H1 (cell line): Measurements from ENCODE around the gene FAT2. TPM values are rescaled to one million over a fixed set of nuclear protein-coding genes. Genes with fewer than 3 reads are reported as not detected.
A peak's percentile ranks its signal among the peaks of the same experiment; 100 is the strongest.

Experiments used
- CTCF ChIA-PET: fragments of 300-600 bp; sonication (Branson Sonifier 250); formaldehyde crosslinking; loops from one replicate; lab custom pipeline; 2021; ENCODE audit not compliant: partially characterized antibody; lab: Charles Lee
- POLR2A ChIA-PET: fragments of 300-600 bp; sonication (Branson Sonifier 250); formaldehyde crosslinking; loops from one replicate; lab custom pipeline; 2021; ENCODE audit warnings: inconsistent platforms; ENCODE audit not compliant: partially characterized antibody; lab: Charles Lee
- DNase-seq, 2 experiments: peaks; one replicate each; pipeline versions ENCODE4 v3.0.0 to v3.0.0-alpha.2; 2010 to 2022; ENCODE audit warnings: low spot score in 2 of 2, low read depth in 1 of 2, mixed read lengths in 1 of 2
- FAIRE-seq: peaks from 2 replicates; lab custom pipeline; 2011; peaks lifted over from hg19 to GRCh38; lab: Jason Lieb, UNC
- H2AFZ ChIP-seq: 2 replicates; pipeline ENCODE4 v1.8.1; 2012; ENCODE audit warnings: low read length, inconsistent platforms
- H2AK5ac ChIP-seq: 2 replicates; pipeline ENCODE4 v1.6.1; 2013; ENCODE audit warnings: low read depth, low read length
- H2BK120ac ChIP-seq: replicated peaks from 2 replicates; pipeline ENCODE3; 2013; ENCODE audit warnings: low read depth, low read length, inconsistent platforms
- H2BK12ac ChIP-seq: 2 replicates; pipeline ENCODE4 v1.6.1; 2013; ENCODE audit warnings: low read depth, low read length
- H2BK15ac ChIP-seq: 2 replicates; pipeline ENCODE4 v1.6.1; 2013; ENCODE audit warnings: low read length
- H2BK20ac ChIP-seq: 2 replicates; pipeline ENCODE4 v1.6.1; 2013; ENCODE audit warnings: low read length
- H2BK5ac ChIP-seq: 2 replicates; pipeline ENCODE4 v1.6.1; 2013; ENCODE audit warnings: low read depth, low read length
- H3K14ac ChIP-seq: 2 replicates; pipeline ENCODE4 v1.6.1; 2013; ENCODE audit warnings: inconsistent platforms; ENCODE audit not compliant: insufficient read length
- H3K18ac ChIP-seq: 2 replicates; pipeline ENCODE4 v1.6.1; 2013; ENCODE audit warnings: low read length; ENCODE audit errors: extremely low read depth
- H3K23ac ChIP-seq: 2 replicates; pipeline ENCODE4 v1.6.1; 2013; ENCODE audit warnings: inconsistent platforms; ENCODE audit not compliant: insufficient read length
- H3K23me2 ChIP-seq: 2 replicates; pipeline ENCODE4 v1.6.1; 2013; ENCODE audit warnings: low read depth, low read length
- H3K27ac ChIP-seq: 2 replicates; pipeline ENCODE4 v1.6.1; 2011; ENCODE audit warnings: low read depth, low read length, inconsistent platforms
- H3K27me3 ChIP-seq, 4 experiments: replicated peaks in 1 of 4; 1 replicate in 1 of 4; 2 replicates in 3 of 4; pipeline versions ENCODE4 v1.6.1 to v1.8.1; 2011 to 2013; ENCODE audit warnings: low read length in 3 of 4, mild to moderate bottlenecking in 3 of 4, inconsistent platforms in 2 of 4, mixed read lengths in 2 of 4, moderate library complexity in 1 of 4; ENCODE audit not compliant: control insufficient read depth in 3 of 4, insufficient read depth in 3 of 4; ENCODE audit errors: extremely low read depth in 1 of 4
- H3K36me3 ChIP-seq, 4 experiments: 2 replicates each; pipeline versions ENCODE4 v1.6.1 to v1.8.1; 2011 to 2013; ENCODE audit warnings: mild to moderate bottlenecking in 4 of 4, low read length in 3 of 4, moderate library complexity in 2 of 4, control low read depth in 1 of 4, inconsistent platforms in 1 of 4; ENCODE audit not compliant: insufficient read depth in 4 of 4, control insufficient read depth in 2 of 4
- H3K4ac ChIP-seq: replicated peaks from 2 replicates; pipeline ENCODE3; 2013; ENCODE audit warnings: low read length, low read depth, mixed read lengths, inconsistent platforms; ENCODE audit not compliant: insufficient read length
- H3K4me1 ChIP-seq, 4 experiments: replicated peaks in 1 of 4; 1 replicate in 1 of 4; 2 replicates in 3 of 4; pipeline versions ENCODE4 v1.6.1 to v1.8.1; 2011 to 2013; ENCODE audit warnings: low read length in 3 of 4, inconsistent platforms in 2 of 4, mixed read lengths in 1 of 4; ENCODE audit not compliant: insufficient read depth in 4 of 4, control insufficient read depth in 3 of 4
- H3K4me2 ChIP-seq, 2 experiments: 2 replicates each; pipeline versions ENCODE4 v1.6.1 to v1.8.1; 2011 to 2013; ENCODE audit warnings: low read depth in 2 of 2, low read length in 2 of 2, control low read depth in 1 of 2, inconsistent platforms in 1 of 2, mild to moderate bottlenecking in 1 of 2; ENCODE audit not compliant: insufficient read depth in 1 of 2
- H3K4me3 ChIP-seq, 4 experiments: fragments of 200-600, 300-600 bp in 1 of 4; sonication (generic), shearing (Covaris generic), sonication (Bioruptor Twin) in 1 of 4; 2 replicates each; pipeline versions ENCODE4 v1.5.1 to v1.8.1; 2011 to 2016; ENCODE audit warnings: low read length in 4 of 4, low read depth in 3 of 4, control low read depth in 2 of 4, inconsistent platforms in 2 of 4, mild to moderate bottlenecking in 2 of 4, mixed read lengths in 1 of 4, moderate library complexity in 1 of 4; ENCODE audit not compliant: insufficient read depth in 2 of 4; ENCODE audit errors: extremely low read depth in 1 of 4
- H3K56ac ChIP-seq: replicated peaks from 2 replicates; pipeline ENCODE3; 2013; ENCODE audit warnings: low read depth, mild to moderate bottlenecking, mixed read lengths, low read length, inconsistent platforms; ENCODE audit not compliant: insufficient read length
- H3K79me1 ChIP-seq: 2 replicates; pipeline ENCODE4 v1.6.1; 2013; ENCODE audit warnings: low read depth, low read length, control low read depth
- H3K79me2 ChIP-seq, 2 experiments: 2 replicates each; pipeline versions ENCODE4 v1.6.1 to v1.8.1; 2012 to 2013; ENCODE audit warnings: low read length in 2 of 2, mild to moderate bottlenecking in 2 of 2, inconsistent platforms in 1 of 2; ENCODE audit not compliant: insufficient read depth in 2 of 2, control insufficient read depth in 1 of 2
- H3K9ac ChIP-seq, 4 experiments: replicated peaks in 1 of 4; 1 replicate in 1 of 4; 2 replicates in 3 of 4; pipeline versions ENCODE4 v1.6.1 to v1.8.1; 2011 to 2013; ENCODE audit warnings: low read depth in 3 of 4, low read length in 3 of 4, control low read depth in 2 of 4, mild to moderate bottlenecking in 2 of 4, moderate library complexity in 2 of 4, inconsistent platforms in 1 of 4; ENCODE audit errors: extremely low read depth in 1 of 4
- H3K9me3 ChIP-seq, 2 experiments: 2 replicates each; pipeline versions ENCODE4 v1.6.1 to v1.8.1; 2012 to 2013; ENCODE audit warnings: mild to moderate bottlenecking in 2 of 2, moderate library complexity in 2 of 2, control low read depth in 1 of 2, inconsistent platforms in 1 of 2, low read depth in 1 of 2, low read length in 1 of 2, mixed read lengths in 1 of 2; ENCODE audit not compliant: insufficient read depth in 2 of 2
- H4K20me1 ChIP-seq, 2 experiments: replicated peaks in 1 of 2; 2 replicates each; pipeline versions ENCODE3 to v1.8.1; 2011 to 2013; ENCODE audit warnings: inconsistent platforms in 2 of 2, low read length in 2 of 2, mild to moderate bottlenecking in 1 of 2; ENCODE audit not compliant: insufficient read depth in 2 of 2, control insufficient read depth in 1 of 2
- H4K5ac ChIP-seq: 2 replicates; pipeline ENCODE4 v1.6.1; 2013; ENCODE audit warnings: low read length, low read depth, mixed read lengths, inconsistent platforms; ENCODE audit not compliant: insufficient read length
- H4K8ac ChIP-seq: 2 replicates; pipeline ENCODE4 v1.8.0; 2013; ENCODE audit warnings: mild to moderate bottlenecking, moderate library complexity, low read length, inconsistent platforms; ENCODE audit not compliant: insufficient read depth; ENCODE audit errors: extremely low read depth
- H4K91ac ChIP-seq: replicated peaks from 2 replicates; pipeline ENCODE3; 2013; ENCODE audit warnings: low read length, mixed read lengths, inconsistent platforms; ENCODE audit not compliant: insufficient read length
- BCL11A ChIP-seq, 2 experiments: IDR thresholded peaks; one replicate each; pipeline ENCODE4 v1.6.1; 2011; ENCODE audit warnings: low read depth in 2 of 2, low read length in 2 of 2, mild to moderate bottlenecking in 2 of 2
- BRCA1 ChIP-seq: IDR thresholded peaks from 2 replicates; pipeline ENCODE4 v1.6.1; 2012; ENCODE audit warnings: low read depth, low read length, improper control_type of control experiment
- CTBP2 ChIP-seq: IDR thresholded peaks from 2 replicates; pipeline ENCODE4 v1.7.0; 2011; ENCODE audit warnings: borderline replicate concordance, mild to moderate bottlenecking, moderate library complexity, mixed read lengths, low read length; ENCODE audit not compliant: insufficient read depth, insufficient read length
- SIRT6 ChIP-seq: IDR thresholded peaks from one replicate; pipeline ENCODE4 v1.7.1; 2012; ENCODE audit warnings: low read length, inconsistent platforms
- WGBS, 2 experiments: shearing (Covaris generic) in 1 of 2; methylation state at CpG; one replicate each; pipeline versions ENCODE4 v1.1.6 to v1.1.7; 2013 to 2015; ENCODE audit warnings: low lambda C conversion rate in 2 of 2, mixed read lengths in 2 of 2, inconsistent platforms in 1 of 2, low coverage in 1 of 2, missing lambda C conversion rate in 1 of 2; ENCODE audit not compliant: insufficient replicate concordance in 2 of 2, insufficient coverage in 1 of 2, insufficient read length in 1 of 2; ENCODE audit errors: extremely low coverage in 1 of 2, missing lambda C conversion rate in 1 of 2; 5-methylcytosine and 5-hydroxymethylcytosine counted together
- polyA plus RNA-seq, 7 experiments: library from polyadenylated mRNA; depleted of rRNA in 3 of 7; stranded (reverse) in 5 of 7; unstranded in 2 of 7; fragments of >200 nt in 5 of 7; fragments of 200-250 nt in 2 of 7; gene quantifications; 1 replicate in 5 of 7; 2 replicates in 1 of 7; 4 replicates in 1 of 7; pipeline versions ENCODE4 v1.2.1 to v1.2.3, GENCODE V29; 2011 to 2013; ENCODE audit warnings: missing spikeins in 2 of 7, mixed read lengths in 2 of 7
- total RNA-seq: library from RNA; stranded (reverse); fragmentation: NEBNext Ultra II Directional; extraction: Animal tissue kit (Norgen Biotek cat#: 25700); gene quantifications from 2 replicates; pipeline ENCODE4 v1.2.1, GENCODE V29; 2021

Gene FAT2
- total and polyA plus RNA-seq, 2 of the 8 experiments (the other 6 are each of a cell fraction or from before 2014, with no cell fraction given), result 0.12 to 0.30 TPM

- Histone ChIP-seq H3K56ac (no peak overlapping the region), H3K4me3 (no peak overlapping the region), H3K4me1 (peaks cover 4 to 10% (median 9%) of the 10 kb centered on the region in 4 experiments; a peak in 6 of 7 replicates), H2BK15ac (no peak overlapping the region), H3K14ac (no peak overlapping the region), H2AK5ac (no peak overlapping the region), H3K23ac (no peak overlapping the region), H3K27ac (no peak overlapping the region), H2BK120ac (no peak overlapping the region), H4K5ac (no peak overlapping the region), H3K9ac (no peak overlapping the region), H4K91ac (peak overlapping the region; percentile 11), H3K18ac (no peak overlapping the region), H2BK20ac (no peak overlapping the region), H2AFZ (no peak overlapping the region), H4K8ac (no peak overlapping the region), H3K4me2 (no peak overlapping the region), H3K36me3 (no peaks in the 10 kb centered on the region), H3K4ac (no peak overlapping the region), H3K79me1 (no peaks in the 10 kb centered on the region), H2BK12ac (peak overlapping the region; percentile 19; the same call in 1 of the 2 replicates), H3K9me3 (no peaks in the 10 kb centered on the region), H2BK5ac (no peak overlapping the region; the same call in 1 of the 2 replicates), H3K27me3 (no peaks in the 10 kb centered on the region), H3K79me2 (no peaks in the 10 kb centered on the region), H4K20me1 (peaks cover 0 to 3% of the 10 kb centered on the region in 2 experiments), H3K23me2 (peaks cover 5% of the 10 kb centered on the region; the same call in 1 of the 2 replicates)
- FAIRE-seq (no peak), DNase-seq (no peak)
- CTCF ChIA-PET, result interaction anchor here (0.9 to 1.9 kb wide), 5 partner anchors 11 to 567 kb away, joined by 3 to 6 read pairs (median 4); no protein-coding TSS in a partner anchor
- TF ChIP-seq BRCA1, result no peak
- no peak for TF ChIP-seq BCL11A (IDR thresholded peaks at IDR 0.05; ENCODE audit: low read depth in 2 of 2, low read length in 2 of 2)
- TF ChIP-seq CTBP2, result no peak
- no peak for TF ChIP-seq SIRT6
- POLR2A ChIA-PET, result no interaction called here
- WGBS, 2 experiments, result 92% methylated on average over 4 of the region's 4 CpGs; no CpG with 5 or more reads in 1 of the 2 experiments
Measured at GRCh38 chr5:151615431-151615830, 24.3 kb upstream of the FAT2 start.
